Caco-2 (cell line): ENCODE results near the gene RAPGEF1. TPM values are rescaled to one million over a fixed set of nuclear protein-coding genes. Genes with fewer than 3 reads are reported as not detected.

Experiments
- BruUV-seq: library from RNA; stranded (reverse); fragments of 400-500 nt; replicated peaks from 2 replicates; lab custom pipeline; 2021; lab: Mats Ljungman, UMichigan
- CTCF ChIA-PET: fragments of 300-600 bp; sonication (Branson Sonifier 250); formaldehyde crosslinking; loops from one replicate; lab custom pipeline; 2022; ENCODE audit warnings: antibody characterized with exemption; lab: Charles Lee
- POLR2A ChIA-PET: fragments of 300-600 bp; sonication (Branson Sonifier 250); formaldehyde crosslinking; loops from one replicate; lab custom pipeline; 2022; ENCODE audit warnings: antibody characterized with exemption; lab: Charles Lee
- DNase-seq, 2 experiments: peaks; one replicate each; pipeline versions ENCODE4 v3.0.0 to v3.0.0-alpha.2; 2020 to 2022
- H3K27me3 ChIP-seq: replicated peaks from 2 replicates; pipeline ENCODE4 v1.6.0; 2011; ENCODE audit warnings: low read length; ENCODE audit not compliant: control insufficient read depth, insufficient read depth
- H3K36me3 ChIP-seq: 2 replicates; pipeline ENCODE4 v1.5.1; 2011; ENCODE audit warnings: low read length; ENCODE audit not compliant: control insufficient read depth, insufficient read depth
- H3K4me1 ChIP-seq: fragments of 250-450 bp; sonication (Bioruptor Pico); 2 replicates; pipeline ENCODE4 v1.5.1; 2020; ENCODE audit warnings: mild to moderate bottlenecking
- H3K4me3 ChIP-seq: 2 replicates; pipeline ENCODE4 v1.5.1; 2011; ENCODE audit warnings: low read depth, mild to moderate bottlenecking, control low read depth, low read length
- H3K9me3 ChIP-seq: fragments of 250-450 bp; sonication (Bioruptor Pico); 2 replicates; pipeline ENCODE4 v1.5.1; 2020; ENCODE audit warnings: mild to moderate bottlenecking, moderate library complexity
- H3K27ac Mint-ChIP-seq: one replicate; pipeline ENCODE4 v1.8.0; 2022; ENCODE audit warnings: mixed read lengths; ENCODE audit not compliant: unreplicated experiment
- H3K27me3 Mint-ChIP-seq: one replicate; pipeline ENCODE4 v1.8.0; 2022; ENCODE audit warnings: mixed read lengths; ENCODE audit not compliant: insufficient read depth, unreplicated experiment
- H3K36me3 Mint-ChIP-seq: one replicate; pipeline ENCODE4 v1.8.0; 2022; ENCODE audit warnings: mild to moderate bottlenecking, mixed read lengths; ENCODE audit not compliant: insufficient read depth, unreplicated experiment
- H3K4me1 Mint-ChIP-seq: one replicate; pipeline ENCODE4 v1.8.0; 2022; ENCODE audit warnings: low read depth, mixed read lengths; ENCODE audit not compliant: unreplicated experiment
- H3K4me3 Mint-ChIP-seq: one replicate; pipeline ENCODE4 v1.8.0; 2022; ENCODE audit warnings: mild to moderate bottlenecking, moderate library complexity, mixed read lengths; ENCODE audit not compliant: unreplicated experiment
- H3K9me3 Mint-ChIP-seq: one replicate; pipeline ENCODE4 v1.8.0; 2022; ENCODE audit warnings: mixed read lengths; ENCODE audit not compliant: unreplicated experiment
- CTCF ChIP-seq, 2 experiments: fragments of 200-600 bp in 1 of 2; IDR thresholded peaks; 1 replicate in 1 of 2; 2 replicates in 1 of 2; pipeline versions ENCODE4 v1.5.1 to v1.8.0; 2011 to 2022; ENCODE audit warnings: antibody characterized with exemption in 1 of 2, control low read depth in 1 of 2, inconsistent platforms in 1 of 2, low read depth in 1 of 2, low read length in 1 of 2, mild to moderate bottlenecking in 1 of 2, moderate library complexity in 1 of 2; ENCODE audit not compliant: insufficient read depth in 1 of 2, severe bottlenecking in 1 of 2, unreplicated experiment in 1 of 2
- intact Hi-C: fragments of 100-400 bp; cut with micrococcal nuclease; formaldehyde crosslinking; loops from one replicate; pipeline ENCODE4 v1.10.0; 2022; ENCODE audit not compliant: unreplicated experiment
- total RNA-seq: library from RNA; stranded (reverse); gene quantifications from 2 replicates; pipeline ENCODE4 v1.2.3, GENCODE V29; 2022

Gene RAPGEF1
- total RNA-seq, 1 experiment from 2014 or later, result 75.4 TPM

- peaks cover 24% of the 10 kb centered on the region for H3K4me1 Mint-ChIP-seq
- no TSS peak for BruUV-seq
- H3K9me3 ChIP-seq, result no peaks in the 10 kb centered on the region
- no peak overlapping the region for H3K4me3 Mint-ChIP-seq
- no peak overlapping the region for H3K4me3 ChIP-seq
- no peak for DNase-seq
- ChIA-PET CTCF (interaction anchor here (0.7 to 1.5 kb wide), 3 partner anchors 9 to 60 kb away, joined by 3 read pairs; no protein-coding TSS in a partner anchor), POLR2A (no interaction called here)
- H3K27me3 Mint-ChIP-seq, result no peaks in the 10 kb centered on the region
- no peak for TF ChIP-seq CTCF (IDR thresholded peaks at IDR 0.05; ENCODE audit: insufficient read depth in 1 of 2, low read depth in 1 of 2, low read length in 1 of 2, severe bottlenecking in 1 of 2, unreplicated experiment in 1 of 2)
- peaks cover 21% of the 10 kb centered on the region for H3K4me1 ChIP-seq
- intact Hi-C loops, result no loop called here
- no peaks in the 10 kb centered on the region for H3K36me3 ChIP-seq
- peak overlapping the region; percentile 59 for H3K27ac Mint-ChIP-seq
- no peaks in the 10 kb centered on the region for H3K27me3 ChIP-seq
- H3K9me3 Mint-ChIP-seq, result no peaks in the 10 kb centered on the region
- H3K36me3 Mint-ChIP-seq, result no peaks in the 10 kb centered on the region
These were observed 61.3 kb downstream of the RAPGEF1 start for GRCh38 chr9:131678499-131679111.

- ChIA-PET POLR2A (interaction anchor here (0.6 to 0.7 kb wide), 2 partner anchors 36 to 48 kb away, joined by 3 to 10 read pairs; no protein-coding TSS in a partner anchor), CTCF (interaction anchor here (0.5 to 1.5 kb wide), 3 partner anchors 19 to 799 kb away, joined by 3 read pairs; no protein-coding TSS in a partner anchor)
- Histone ChIP-seq H3K9me3 (no peaks in the 10 kb centered on the region), H3K4me1 (peaks cover 21% of the 10 kb centered on the region), H3K36me3 (no peaks in the 10 kb centered on the region), H3K4me3 (no peak overlapping the region), H3K27me3 (no peaks in the 10 kb centered on the region)
- Mint-ChIP-seq H3K4me1 (peaks cover 24% of the 10 kb centered on the region), H3K27ac (peak overlapping the region; percentile 56), H3K4me3 (no peak overlapping the region), H3K9me3 (no peaks in the 10 kb centered on the region), H3K27me3 (no peaks in the 10 kb centered on the region), H3K36me3 (no peaks in the 10 kb centered on the region)
- no peak for TF ChIP-seq CTCF (IDR thresholded peaks at IDR 0.05; ENCODE audit: insufficient read depth in 1 of 2, low read depth in 1 of 2, low read length in 1 of 2, severe bottlenecking in 1 of 2, unreplicated experiment in 1 of 2)
- no TSS peak for BruUV-seq
- intact Hi-C loops, result no loop called here
- no peak for DNase-seq
These were observed 62.3 kb downstream of the RAPGEF1 start for GRCh38 chr9:131677444-131678180.

GRCh38 chr9:131677049-131677443 lies 62.8 kb downstream of the RAPGEF1 start:
- ChIA-PET POLR2A (interaction anchor here (0.7 kb wide), 1 partner anchor 35 kb away, joined by 3 read pairs; no protein-coding TSS in a partner anchor), CTCF (no interaction called here)
- H3K36me3 Mint-ChIP-seq, result no peaks in the 10 kb centered on the region
- Histone ChIP-seq H3K9me3 (no peaks in the 10 kb centered on the region), H3K4me1 (peaks cover 21% of the 10 kb centered on the region), H3K27me3 (no peaks in the 10 kb centered on the region), H3K36me3 (no peaks in the 10 kb centered on the region), H3K4me3 (no peak overlapping the region)
- peaks cover 24% of the 10 kb centered on the region for H3K4me1 Mint-ChIP-seq
- no peaks in the 10 kb centered on the region for H3K27me3 Mint-ChIP-seq
- no TSS peak for BruUV-seq
- TF ChIP-seq CTCF (IDR thresholded peaks at IDR 0.05; ENCODE audit: insufficient read depth in 1 of 2, low read depth in 1 of 2, low read length in 1 of 2, severe bottlenecking in 1 of 2, unreplicated experiment in 1 of 2), result no peak
- H3K27ac Mint-ChIP-seq, result peak overlapping the region; percentile 56
- no peaks in the 10 kb centered on the region for H3K9me3 Mint-ChIP-seq
- intact Hi-C loops, result no loop called here
- no peak for DNase-seq
- no peak overlapping the region for H3K4me3 Mint-ChIP-seq
